ENCODE measurements around the gene MSMP. TPM values are rescaled to one million over a fixed set of nuclear protein-coding genes. Genes with fewer than 3 reads are reported as not detected.
A peak's percentile ranks its signal among the peaks of the same experiment; 100 is the strongest.

MSMP gene
- total and polyA plus RNA-seq, 7 donors = 0.57 TPM; not detected in 6

GRCh38 chr9:35745569-35745968 is 8.5 kb downstream of the MSMP start:
- 23 to 83% methylated on average over 1 of the region's 1 CpG for WGBS, 2 donors
- intact Hi-C loops (cut with DNase I) = loop anchor here (5.0 to 10.0 kb wide), 4 partner anchors 67 to 1081 kb away; partner anchors contain the start of genes CCL27 and SPAG8
- Histone ChIP-seq H3K27me3 (no peaks in the 10 kb centered on the region), H3K4me1 (peaks cover 0 to 68% (median 61%) of the 10 kb centered on the region in 4 donors), H3K36me3 (peaks cover 15 to 50% (median 39%) of the 10 kb centered on the region in 4 donors), H3K27ac (peak overlapping the region; percentile 90 to 97 (median 92)), H3K9me3 (no peaks in the 10 kb centered on the region), H3K4me3 (peak overlapping the region in 2 of 4 donors; percentile 87 to 88)
- TF ChIP-seq EP300 (IDR thresholded peaks at IDR 0.05) (no peak), POLR2AphosphoS5 (IDR thresholded peaks at IDR 0.05) (no peak), CTCF (IDR thresholded peaks at IDR 0.05) (no peak), POLR2A (IDR thresholded peaks at IDR 0.05) (no peak)
- no peak for DNase-seq

- H3K27ac ChIP-seq = peak overlapping the region; percentile 21 to 53 (median 52)
Measured at GRCh38 chr9:35743880-35744518, 10.1 kb downstream of the MSMP start.

GRCh38 chr9:35743452-35743851 is 10.6 kb downstream of the MSMP start:
- Histone ChIP-seq H3K27ac (peak overlapping the region in 2 of 4 donors; percentile 51 to 52), H3K9me3 (no peaks in the 10 kb centered on the region), H3K27me3 (no peaks in the 10 kb centered on the region), H3K36me3 (peaks cover 32 to 68% (median 59%) of the 10 kb centered on the region in 4 donors), H3K4me3 (no peak overlapping the region), H3K4me1 (peaks cover 0 to 57% (median 49%) of the 10 kb centered on the region in 4 donors)
- DNase-seq = no peak
- intact Hi-C loops (cut with DNase I) = loop anchor here (10.0 kb wide), 1 partner anchor 1079 kb away; the partner anchor contains the start of gene CCL27
- 57 to 66% methylated on average over 2 of the region's 2 CpGs for WGBS, 2 donors
- no peak for TF ChIP-seq POLR2AphosphoS5 (IDR thresholded peaks at IDR 0.05)
- TF ChIP-seq EP300 (IDR thresholded peaks at IDR 0.05) = no peak
- TF ChIP-seq CTCF (IDR thresholded peaks at IDR 0.05) = no peak
- TF ChIP-seq POLR2A (IDR thresholded peaks at IDR 0.05) = no peak

More at GRCh38 chr9:35743880-35744518, 10.1 kb downstream of the MSMP start:
- Histone ChIP-seq H3K9me3 (no peaks in the 10 kb centered on the region), H3K36me3 (peaks cover 26 to 63% (median 54%) of the 10 kb centered on the region in 4 donors), H3K4me1 (peaks cover 0 to 57% (median 49%) of the 10 kb centered on the region in 4 donors), H3K27me3 (no peaks in the 10 kb centered on the region), H3K4me3 (no peak overlapping the region)
- TF ChIP-seq EP300 (IDR thresholded peaks at IDR 0.05) (no peak), POLR2AphosphoS5 (IDR thresholded peaks at IDR 0.05) (no peak), CTCF (IDR thresholded peaks at IDR 0.05) (no peak), POLR2A (IDR thresholded peaks at IDR 0.05) (no peak)
- DNase-seq = peak; percentile 39
- intact Hi-C loops (cut with DNase I) = loop anchor here (10.0 kb wide), 1 partner anchor 1079 kb away; the partner anchor contains the start of gene CCL27
- 84 to 91% methylated on average over 8 of the region's 8 CpGs for WGBS, 2 donors

GRCh38 chr9:35741740-35742139 is 12.3 kb downstream of the MSMP start:
- H3K27ac ChIP-seq = peak overlapping the region in 1 of 4 donors; percentile 3
- no peak for DNase-seq
- H3K4me3 ChIP-seq = no peak overlapping the region
- no peaks in the 10 kb centered on the region for H3K27me3 ChIP-seq
- peaks cover 47 to 85% (median 76%) of the 10 kb centered on the region in 4 donors for H3K36me3 ChIP-seq
- intact Hi-C loops (cut with DNase I) = loop anchor here (10.0 kb wide), 1 partner anchor 1077 kb away; the partner anchor contains the start of gene CCL27
- 76 to 89% methylated on average over 7 of the region's 7 CpGs for whole genome bisulfite sequencing, 2 donors
- H3K4me1 ChIP-seq = peaks cover 0 to 41% (median 34%) of the 10 kb centered on the region in 4 donors
- no peaks in the 10 kb centered on the region for H3K9me3 ChIP-seq
- TF ChIP-seq POLR2A (IDR thresholded peaks at IDR 0.05) (no peak), EP300 (IDR thresholded peaks at IDR 0.05) (no peak), CTCF (IDR thresholded peaks at IDR 0.05) (no peak)
